Measurements from ENCODE around the gene CXorf58.

The CXorf58 gene

DNA sequence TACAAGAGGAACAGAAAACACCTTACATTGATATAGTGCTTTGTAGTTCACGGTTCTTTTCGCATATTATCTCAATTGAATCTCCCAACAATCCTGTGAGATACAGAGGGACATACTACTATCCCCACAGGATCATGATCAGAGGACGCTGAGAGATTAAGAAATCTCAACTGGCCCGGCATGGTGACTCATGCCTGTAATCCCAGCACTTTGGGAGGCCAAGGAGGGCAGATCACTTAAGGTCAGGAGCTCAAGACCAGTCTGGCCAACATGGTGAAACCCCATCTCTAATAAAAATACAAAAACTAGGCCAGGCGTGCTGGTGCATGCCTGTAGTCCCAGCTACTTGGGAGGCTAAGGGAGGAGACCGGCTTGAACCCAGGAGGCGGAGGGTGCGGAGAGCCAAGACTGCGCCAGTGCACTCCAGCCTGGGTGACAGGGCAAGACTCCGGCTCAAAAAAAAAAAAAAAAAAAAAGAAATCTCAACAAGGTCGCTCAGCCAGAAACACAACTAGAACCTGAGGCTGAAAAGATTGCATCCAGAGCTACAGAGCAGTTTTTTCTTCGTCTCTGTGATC lies 7.5 kb upstream of the CXorf58 start:
- peak; percentile 53 for DNase-seq (ENCODE audit: low read depth, low spot score)

- peak; percentile 73 for DNase-seq (ENCODE audit: low read depth, low spot score)
Measured at GRCh38 chrX:23901060-23901459, 6.7 kb upstream of the CXorf58 start.

DNA sequence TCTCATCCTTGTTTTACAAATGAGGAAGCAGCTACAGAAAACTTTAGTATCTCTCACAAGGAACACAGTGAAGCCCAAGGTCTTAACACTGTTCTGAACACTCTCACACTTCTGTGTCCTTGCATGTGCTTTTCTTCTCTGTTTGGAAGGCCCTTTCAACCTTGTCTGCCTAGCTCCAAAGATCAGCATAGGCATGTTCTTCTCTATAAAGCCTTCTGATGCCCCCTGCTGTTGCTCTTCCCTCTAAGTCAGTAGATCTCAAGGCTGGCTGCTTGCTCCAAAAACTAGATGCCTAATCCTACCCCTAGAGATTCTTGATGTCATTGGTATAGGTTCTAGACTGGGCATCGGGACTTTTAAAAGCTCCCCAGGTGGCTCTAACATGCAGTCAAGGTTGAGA lies 6.0 kb upstream of the CXorf58 start:
- DNase-seq (ENCODE audit: low read depth, low spot score): peak; percentile 79

DNA sequence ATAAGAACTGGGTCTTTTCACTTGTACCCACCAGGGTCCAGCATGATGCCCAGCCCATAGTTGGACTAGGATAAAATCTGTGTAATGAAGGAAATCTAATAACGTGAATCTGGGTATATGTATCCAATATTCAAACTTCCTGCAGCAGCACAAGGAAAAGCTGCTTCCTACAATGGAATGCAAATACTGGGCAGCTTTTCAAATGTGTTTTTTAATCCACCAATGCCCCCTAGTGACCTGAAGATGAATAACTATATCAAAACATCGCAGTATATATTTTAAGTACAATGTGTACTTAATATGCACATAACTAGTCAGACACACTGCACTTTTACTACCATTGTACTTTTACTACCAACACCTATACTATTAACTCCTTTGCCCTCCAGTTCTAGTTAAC lies 5.4 kb upstream of the CXorf58 start:
- peak; percentile 34 for DNase-seq (ENCODE audit: low read depth, low spot score)

DNA sequence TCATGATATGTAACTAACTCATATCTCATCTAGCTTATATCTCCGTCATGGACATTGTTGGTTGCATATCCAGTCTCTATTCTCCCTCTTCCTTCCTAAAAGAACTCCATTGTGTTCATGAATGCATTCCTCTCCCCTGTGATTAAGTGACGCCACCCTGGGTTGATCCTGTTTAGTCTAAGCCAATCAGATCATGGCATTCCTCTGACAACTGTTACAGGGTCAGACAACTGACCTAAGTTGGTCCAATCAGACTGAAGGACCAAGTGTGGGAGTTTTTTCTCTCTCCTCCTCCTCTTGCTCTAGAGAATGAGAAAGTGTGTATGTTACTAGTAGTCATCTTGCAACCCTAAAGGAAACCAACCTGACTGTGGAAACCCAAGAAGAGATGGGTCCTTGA lies 3.7 kb upstream of the CXorf58 start:
- DNase-seq (ENCODE audit: low read depth, low spot score): peak; percentile 31

- no peak for DNase-seq (ENCODE audit: low read depth, low spot score)
Measured at GRCh38 chrX:23907111-23907497, 702 bp upstream of the CXorf58 start.

DNA sequence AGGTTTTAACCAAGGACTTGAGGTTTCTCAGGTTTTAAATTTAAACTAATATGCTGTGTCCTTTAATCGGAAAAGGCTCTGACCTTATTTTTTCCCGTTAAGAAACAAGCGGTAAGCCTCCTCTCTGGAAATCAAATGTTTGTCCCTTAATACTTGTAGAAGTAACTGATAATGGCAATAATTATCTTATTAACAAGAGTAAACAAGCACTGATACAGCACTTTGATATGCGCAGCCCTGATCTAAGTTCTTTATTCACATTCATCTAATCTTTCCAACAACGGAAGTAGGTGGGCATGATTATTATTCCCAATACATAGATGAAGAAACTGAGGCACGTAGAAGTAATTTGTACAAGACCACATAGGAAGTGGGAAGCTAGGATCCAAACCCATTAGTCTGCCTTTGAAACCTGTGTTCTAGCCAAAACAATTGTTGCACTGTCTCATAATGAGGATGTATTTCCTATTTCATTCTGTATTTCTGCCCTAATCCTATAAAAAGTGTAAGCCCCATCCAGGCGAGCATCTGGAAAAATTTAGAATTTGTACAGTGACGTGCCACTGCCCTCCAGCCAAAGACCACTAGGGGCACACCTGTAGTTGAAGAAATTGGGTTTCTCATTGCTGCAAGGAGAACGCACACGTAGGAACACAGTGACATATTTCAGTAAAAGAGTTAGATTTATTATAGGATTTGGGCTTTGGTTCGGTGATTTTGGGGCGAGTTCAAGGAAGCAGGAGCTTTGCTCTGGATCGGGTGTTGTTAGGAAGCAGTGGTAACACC lies 606 bp downstream of the CXorf58 start:
- DNase-seq (ENCODE audit: low read depth, low spot score): peak; percentile 52

GRCh38 chrX:23911126-23911835 lies 3.5 kb downstream of the CXorf58 start:
- no peak for DNase-seq (ENCODE audit: low read depth, low spot score)

DNA sequence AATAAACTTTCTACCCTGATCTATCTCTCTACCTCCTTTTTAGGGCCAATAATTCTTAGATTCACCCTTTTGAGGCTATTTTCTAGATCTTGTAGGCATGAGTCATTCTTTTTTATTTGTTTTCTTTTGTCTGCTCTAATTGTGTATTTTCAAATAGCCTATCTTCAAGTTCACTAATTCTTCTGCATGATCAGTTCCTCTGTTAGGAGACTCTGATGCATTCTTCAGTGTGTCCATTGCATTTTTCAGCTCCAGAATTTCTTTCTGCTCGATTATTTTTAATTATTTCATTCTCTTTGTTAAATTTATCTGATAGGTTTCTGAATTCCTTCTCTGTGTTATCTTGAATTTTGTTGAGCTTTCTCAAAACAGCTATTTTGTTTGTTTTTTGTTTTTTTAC lies 11.3 kb downstream of the CXorf58 start:
- no peak for DNase-seq (ENCODE audit: low read depth, low spot score)

GRCh38 chrX:23919706-23920320 lies 12.0 kb downstream of the CXorf58 start:
- DNase-seq (ENCODE audit: low read depth, low spot score): peak; percentile 66

DNA sequence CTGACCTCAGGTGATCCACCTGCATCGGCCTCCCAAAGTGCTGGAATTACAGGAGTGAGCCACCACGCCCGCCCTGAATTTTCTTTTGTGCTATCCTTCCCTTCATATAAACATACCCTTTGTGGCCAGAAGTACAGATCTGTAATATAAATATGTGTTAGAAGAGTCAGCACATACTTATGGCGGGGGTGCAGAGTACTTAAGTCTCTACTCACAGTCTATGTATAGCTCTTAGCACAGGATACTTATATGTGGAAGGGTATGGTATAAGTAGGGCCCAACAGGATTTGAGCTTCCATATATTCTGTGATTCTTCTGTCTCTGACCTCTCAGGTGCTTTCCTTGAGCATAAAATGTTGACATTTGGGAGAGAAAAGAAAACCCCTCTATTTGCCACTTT lies 18.2 kb downstream of the CXorf58 start:
- DNase-seq (ENCODE audit: low read depth, low spot score): no peak

DNA sequence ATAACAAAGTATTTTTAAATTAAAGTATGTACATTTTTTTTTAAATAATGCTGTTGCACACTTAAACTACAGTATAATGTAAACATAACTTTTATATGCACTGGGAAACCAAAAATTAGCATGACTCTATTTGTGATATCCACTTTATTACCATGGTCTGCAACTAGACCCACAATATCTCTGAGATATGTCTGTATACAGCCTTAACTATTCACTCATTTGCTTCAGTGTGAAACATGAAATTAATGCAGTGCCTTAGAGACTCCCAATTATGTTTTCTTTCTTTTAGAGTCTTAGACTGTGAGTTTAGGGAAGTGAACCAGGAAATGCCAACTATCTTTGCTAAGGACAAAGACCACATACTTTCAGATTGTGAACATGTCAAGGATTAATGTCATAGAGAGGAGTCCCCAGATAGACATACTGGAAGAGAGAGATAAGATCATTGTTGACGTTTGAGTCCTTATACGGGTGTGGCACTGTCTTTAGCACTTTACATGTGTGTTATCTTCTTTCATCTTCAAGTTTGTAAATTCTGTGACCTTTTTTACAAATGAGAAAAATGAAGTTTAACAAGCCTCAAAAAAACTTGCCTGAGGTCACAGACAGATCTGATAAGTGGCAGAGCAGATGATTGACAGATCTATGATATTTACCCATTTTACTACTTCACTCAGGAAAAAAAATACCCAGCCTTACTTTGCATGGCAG lies 23.2 kb downstream of the CXorf58 start:
- no peak for DNase-seq (ENCODE audit: low read depth, low spot score)

GRCh38 chrX:23932046-23932445 lies 24.2 kb downstream of the CXorf58 start:
- no peak for DNase-seq (ENCODE audit: low read depth, low spot score)

- no peak for DNase-seq (ENCODE audit: low read depth, low spot score)
Measured at GRCh38 chrX:23935106-23935505, 27.3 kb downstream of the CXorf58 start.

GRCh38 chrX:23936180-23936579 lies 28.4 kb downstream of the CXorf58 start:
- no peak for DNase-seq (ENCODE audit: low read depth, low spot score)

DNA sequence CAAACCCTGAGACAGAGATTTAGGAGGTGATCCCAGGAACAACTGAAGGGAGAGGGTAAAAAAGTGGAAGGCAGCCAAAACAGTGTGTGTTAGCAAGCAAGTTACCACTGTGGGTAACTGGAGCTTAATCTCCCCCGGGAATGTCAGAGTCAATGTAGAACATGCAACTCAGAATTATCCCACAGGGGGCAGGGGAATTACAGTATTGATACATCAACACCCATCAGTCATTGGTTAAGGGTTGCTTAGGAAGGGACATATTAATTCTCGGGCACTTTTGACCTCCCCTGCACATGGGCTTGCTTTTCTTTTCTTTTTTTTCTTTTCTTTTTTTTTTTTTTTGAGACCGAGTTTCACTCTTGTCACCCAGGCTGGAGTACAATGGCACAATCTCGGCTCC lies 29.3 kb downstream of the CXorf58 start:
- DNase-seq (ENCODE audit: low read depth, low spot score): no peak

- no peak for DNase-seq (ENCODE audit: low read depth, low spot score)
Measured at GRCh38 chrX:23938690-23939089, 30.9 kb downstream of the CXorf58 start.

DNA sequence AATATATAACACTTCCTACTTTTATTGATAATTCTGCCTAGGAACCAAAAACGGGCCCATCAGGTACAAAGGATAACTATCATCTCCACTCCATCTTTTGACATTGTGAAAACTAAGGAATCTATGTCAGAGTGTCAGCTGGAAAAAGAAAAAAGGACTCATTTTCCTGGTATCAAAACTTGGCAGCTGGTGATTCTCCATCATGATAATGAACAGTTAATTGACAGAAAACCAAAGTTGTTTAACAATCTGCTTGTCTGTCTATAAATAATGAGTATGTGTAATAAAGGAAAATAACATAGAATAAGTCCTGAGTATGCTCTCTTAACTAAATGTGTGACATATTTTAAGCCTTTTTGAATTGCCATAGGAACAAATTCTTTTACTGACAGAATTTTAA lies 31.4 kb downstream of the CXorf58 start:
- no peak for DNase-seq (ENCODE audit: low read depth, low spot score)

DNA sequence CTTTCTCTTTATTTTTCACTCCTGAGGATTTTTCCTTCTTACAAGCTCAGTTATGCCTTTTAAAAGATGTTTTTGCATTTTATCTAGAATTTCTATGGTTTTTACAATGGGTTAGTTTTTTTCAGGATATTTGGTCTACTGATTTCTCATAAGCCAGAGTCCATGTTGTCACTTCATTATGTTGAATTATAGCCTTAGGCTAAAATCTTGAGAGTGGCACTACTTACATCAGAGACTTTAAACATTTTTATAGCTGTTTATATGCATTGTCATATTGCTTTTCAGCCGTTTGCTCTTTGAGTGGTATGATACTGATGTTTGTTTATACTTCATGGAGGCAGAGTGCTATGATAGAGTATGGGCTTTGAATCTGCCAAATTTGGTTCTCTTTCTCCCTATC lies 36.4 kb downstream of the CXorf58 start:
- DNase-seq (ENCODE audit: low read depth, low spot score): no peak

- no peak for DNase-seq (ENCODE audit: low read depth, low spot score)
Measured at GRCh38 chrX:23945206-23945605, 37.4 kb downstream of the CXorf58 start.

- DNase-seq (ENCODE audit: low read depth, low spot score): no peak
Measured at GRCh38 chrX:23952391-23952790, 44.6 kb downstream of the CXorf58 start.

Data from ELF-1 (cell line).